IMR-90 (cell line): ENCODE data around the gene GRB10. TPM values are rescaled to one million over a fixed set of nuclear protein-coding genes. Genes with fewer than 3 reads are reported as not detected.

Source experiments
- ATAC-seq: fragments of 200-7000 bp; cut with Tn5 transposase; 2 replicates; pipeline ENCODE4 v1.9.1; 2020; ENCODE audit warnings: low read depth, mild to moderate bottlenecking, moderate library complexity
- BruUV-seq: library from RNA; stranded (reverse); fragments of 400-500 nt; replicated peaks from 2 replicates; lab custom pipeline; 2021; lab: Mats Ljungman, UMichigan
- CTCF ChIA-PET: fragments of 300-600 bp; formaldehyde crosslinking; extraction: SDS; loops from one replicate; lab custom pipeline; 2021; ENCODE audit warnings: antibody characterized with exemption; lab: Yijun Ruan, JAX
- POLR2A ChIA-PET: fragments of 300-600 bp; sonication (Branson Sonifier 250); formaldehyde crosslinking; loops from one replicate; lab custom pipeline; 2022; ENCODE audit warnings: antibody characterized with exemption; ENCODE audit not compliant: unreplicated experiment; lab: Charles Lee
- DNase-seq: peaks from one replicate; pipeline ENCODE4 v3.0.0; 2013
- H2AFZ ChIP-seq: replicated peaks from 2 replicates; pipeline ENCODE3; 2013; ENCODE audit warnings: low read length, mild to moderate bottlenecking; ENCODE audit not compliant: poor library complexity
- H2AK5ac ChIP-seq: 2 replicates; pipeline ENCODE4 v1.6.1; 2013; ENCODE audit warnings: low read depth, low read length, inconsistent platforms
- H2AK9ac ChIP-seq: replicated peaks from 2 replicates; pipeline ENCODE3; 2013; ENCODE audit warnings: mild to moderate bottlenecking, low read depth, low read length, moderate library complexity; ENCODE audit not compliant: poor library complexity
- H2BK120ac ChIP-seq: 2 replicates; pipeline ENCODE4 v1.6.1; 2013; ENCODE audit warnings: low read depth, low read length, inconsistent platforms
- H2BK15ac ChIP-seq: 3 replicates; pipeline ENCODE4 v1.6.1; 2013; ENCODE audit warnings: low read depth, low read length, inconsistent platforms
- H2BK20ac ChIP-seq: 2 replicates; pipeline ENCODE4 v1.6.1; 2013; ENCODE audit warnings: low read depth, mild to moderate bottlenecking, inconsistent platforms, low read length, moderate library complexity
- H2BK5ac ChIP-seq: 2 replicates; pipeline ENCODE4 v1.6.1; 2013; ENCODE audit warnings: mild to moderate bottlenecking, low read depth, low read length, inconsistent platforms; ENCODE audit not compliant: poor library complexity, severe bottlenecking
- H3K14ac ChIP-seq: replicated peaks from 2 replicates; pipeline ENCODE4 v1.6.1; 2013; ENCODE audit warnings: low read depth, low read length, inconsistent platforms
- H3K18ac ChIP-seq: 2 replicates; pipeline ENCODE4 v1.6.1; 2013; ENCODE audit warnings: low read depth, low read length, control low read depth
- H3K23ac ChIP-seq: 2 replicates; pipeline ENCODE4 v1.6.1; 2013; ENCODE audit warnings: low read depth, low read length, inconsistent platforms
- H3K27ac ChIP-seq: 2 replicates; pipeline ENCODE4 v1.5.1; 2013; ENCODE audit warnings: mild to moderate bottlenecking, control low read depth, low read length; ENCODE audit not compliant: insufficient read depth
- H3K27me3 ChIP-seq: 2 replicates; pipeline ENCODE4 v1.6.1; 2013; ENCODE audit warnings: low read length; ENCODE audit not compliant: control insufficient read depth, insufficient read depth
- H3K36me3 ChIP-seq: 2 replicates; pipeline ENCODE4 v1.6.1; 2013; ENCODE audit warnings: low read length, mixed read lengths; ENCODE audit not compliant: control insufficient read depth, insufficient read depth
- H3K4ac ChIP-seq: 2 replicates; pipeline ENCODE4 v1.6.1; 2013; ENCODE audit warnings: low read depth, low read length, inconsistent platforms
- H3K4me1 ChIP-seq: 2 replicates; pipeline ENCODE4 v1.6.1; 2013; ENCODE audit warnings: low read length, mixed read lengths; ENCODE audit not compliant: control insufficient read depth, insufficient read depth
- H3K4me2 ChIP-seq: 2 replicates; pipeline ENCODE4 v1.6.1; 2013; ENCODE audit warnings: low read depth, mild to moderate bottlenecking, control low read depth, low read length, moderate library complexity
- H3K4me3 ChIP-seq: 2 replicates; pipeline ENCODE4 v1.5.1; 2013; ENCODE audit warnings: low read depth, mild to moderate bottlenecking, control low read depth, low read length, moderate library complexity; ENCODE audit not compliant: insufficient read depth
- H3K56ac ChIP-seq: 2 replicates; pipeline ENCODE4 v1.6.1; 2013; ENCODE audit warnings: low read length, inconsistent platforms; ENCODE audit not compliant: insufficient read depth; ENCODE audit errors: extremely low read depth
- H3K79me1 ChIP-seq, 2 experiments: 2 replicates each; pipeline ENCODE4 v1.6.1; 2013; ENCODE audit warnings: low read length in 2 of 2, inconsistent platforms in 1 of 2, low read depth in 1 of 2
- H3K9ac ChIP-seq: 2 replicates; pipeline ENCODE4 v1.6.1; 2013; ENCODE audit warnings: low read depth, low read length, control low read depth
- H3K9me1 ChIP-seq: 2 replicates; pipeline ENCODE4 v1.6.1; 2013; ENCODE audit warnings: low read length, inconsistent platforms; ENCODE audit not compliant: insufficient read depth
- H3K9me3 ChIP-seq: 2 replicates; pipeline ENCODE4 v1.6.1; 2013; ENCODE audit warnings: low read length; ENCODE audit not compliant: control insufficient read depth, insufficient read depth
- H4K20me1 ChIP-seq: 2 replicates; pipeline ENCODE4 v1.6.1; 2013; ENCODE audit warnings: low read length, inconsistent platforms; ENCODE audit not compliant: insufficient read depth
- H4K5ac ChIP-seq: 2 replicates; pipeline ENCODE4 v1.6.1; 2013; ENCODE audit warnings: mild to moderate bottlenecking, low read depth, low read length, control low read depth
- H4K8ac ChIP-seq, 2 experiments: 2 replicates each; pipeline ENCODE4 v1.6.1; 2013; ENCODE audit warnings: low read depth in 2 of 2, low read length in 2 of 2, control low read depth in 1 of 2, inconsistent platforms in 1 of 2
- H4K91ac ChIP-seq: 2 replicates; pipeline ENCODE4 v1.6.1; 2013; ENCODE audit warnings: low read depth, low read length, inconsistent platforms; ENCODE audit not compliant: insufficient read depth
- CHD1 ChIP-seq: IDR thresholded peaks from 2 replicates; pipeline ENCODE4 v1.6.1; 2012; ENCODE audit warnings: low read depth, low read length, improper control_type of control experiment
- FOS ChIP-seq: fragments of 150-350 bp; IDR thresholded peaks from 2 replicates; pipeline ENCODE4 v1.6.1; 2016; ENCODE audit warnings: low read depth, low read length
- MXI1 ChIP-seq: IDR thresholded peaks from 2 replicates; pipeline ENCODE4 v1.6.1; 2012; ENCODE audit warnings: low read depth, mild to moderate bottlenecking, low read length, moderate library complexity, borderline replicate concordance
- POLR2A ChIP-seq: IDR thresholded peaks from 2 replicates; pipeline ENCODE4 v1.6.1; 2012; ENCODE audit warnings: mild to moderate bottlenecking, low read depth, low read length
- RAD21 ChIP-seq: IDR thresholded peaks from 2 replicates; pipeline ENCODE4 v1.6.1; 2012; ENCODE audit warnings: low read length, improper control_type of control experiment
- SMC3 ChIP-seq: fragments of 150-350 bp; IDR thresholded peaks from 2 replicates; pipeline ENCODE4 v1.6.1; 2016; ENCODE audit warnings: low read depth, mild to moderate bottlenecking, antibody characterized with exemption, low read length, moderate library complexity
- WGBS, 2 experiments: methylation state at CpG; one replicate each; pipeline versions ENCODE4 v1.1.5 to v1.1.7; 2013; ENCODE audit warnings: missing lambda C conversion rate in 2 of 2; ENCODE audit not compliant: insufficient read length in 1 of 2; ENCODE audit errors: extremely low coverage in 2 of 2; 5-methylcytosine and 5-hydroxymethylcytosine counted together
- dilution Hi-C: fragments of 300-500 bp; cut with HindIII; formaldehyde crosslinking; loops from one replicate; pipeline ENCODE4 v1.14.3; 2018; ENCODE audit warnings: low sequenced_read_pairs; ENCODE audit not compliant: unreplicated experiment
- in situ Hi-C: fragments of 300-500 bp; cut with MboI; formaldehyde crosslinking; loops from 3 replicates; pipeline ENCODE4 v1.14.3; 2019; ENCODE audit warnings: low sequenced_read_pairs, inconsistent platforms, mixed read lengths
- intact Hi-C: fragments of 100-400 bp; cut with micrococcal nuclease; formaldehyde crosslinking; loops from 2 replicates; pipeline ENCODE4 v1.10.0; 2022
- polyA plus RNA-seq, 3 experiments: library from polyadenylated mRNA; depleted of rRNA; stranded (reverse); fragments of >200 nt; gene quantifications; 2 replicates each; pipeline ENCODE4 v1.2.3, GENCODE V29; 2012; ENCODE audit warnings: low replicate concordance in 1 of 3
- total RNA-seq: library from RNA; depleted of rRNA; stranded (reverse); fragments of >200 nt; gene quantifications from 2 replicates; pipeline ENCODE4 v1.2.3, GENCODE V29; 2012

The GRB10 gene
- total and polyA plus RNA-seq, 2 of the 4 experiments (the other 2 are of a cell fraction): 6.3 to 15.1 TPM

- no peaks in the 10 kb centered on the region for H4K20me1 ChIP-seq
- DNase-seq (no peak), ATAC-seq (no peak)
- no peak overlapping the region for H2AK9ac ChIP-seq
- H3K56ac ChIP-seq: no peak overlapping the region
- H2AK5ac ChIP-seq: no peak overlapping the region
- in situ Hi-C loops: no loop called here
- peaks cover 0 to 4% of the 10 kb centered on the region in 2 experiments; a peak in 1 of 4 replicates for H3K79me1 ChIP-seq
- no peak overlapping the region for H4K91ac ChIP-seq
- H3K36me3 ChIP-seq: peaks cover 16% of the 10 kb centered on the region
- TF ChIP-seq RAD21 (no peak), POLR2A (no peak), CHD1 (no peak), FOS (no peak), SMC3 (no peak), MXI1 (no peak)
- H3K9ac ChIP-seq: no peak overlapping the region
- WGBS, 2 experiments: 80% methylated on average over 1 of the region's 2 CpGs; no CpG with 5 or more reads in 1 of the 2 experiments
- H2AFZ ChIP-seq: no peak overlapping the region
- H3K4me3 ChIP-seq: no peak overlapping the region
- POLR2A ChIA-PET: no interaction called here
- no peak overlapping the region for H4K5ac ChIP-seq
- H3K27ac ChIP-seq: no peak overlapping the region
- intact Hi-C loops: no loop called here
- H2BK15ac ChIP-seq: no peak overlapping the region
- dilution Hi-C loops: no loop called here
- BruUV-seq: no TSS peak
- CTCF ChIA-PET: no interaction called here
- H2BK120ac ChIP-seq: no peak overlapping the region
- H3K14ac ChIP-seq: no peak overlapping the region
- no peak overlapping the region for H3K4me2 ChIP-seq
- H3K4me1 ChIP-seq: no peaks in the 10 kb centered on the region
- H3K9me3 ChIP-seq: no peaks in the 10 kb centered on the region
- no peak overlapping the region for H3K23ac ChIP-seq
- no peak overlapping the region for H2BK20ac ChIP-seq
- H3K4ac ChIP-seq: no peak overlapping the region
- no peak overlapping the region for H2BK5ac ChIP-seq
- no peak overlapping the region for H3K18ac ChIP-seq
- H3K9me1 ChIP-seq: peaks cover 7% of the 10 kb centered on the region; the same call in 1 of the 2 replicates
- no peak overlapping the region for H4K8ac ChIP-seq
- H3K27me3 ChIP-seq: no peaks in the 10 kb centered on the region
These were observed 159.9 kb downstream of the GRB10 start for GRCh38 chr7:50622821-50623220.
